AG10803 (cell line): Measurements from ENCODE around the gene SOWAHC.
A peak's percentile ranks its signal among the peaks of the same experiment; 100 is the strongest.

Experiments
- DNase-seq: peaks from one replicate; pipeline ENCODE4 v3.0.0; 2010; ENCODE audit warnings: low read depth
- H3K4me3 ChIP-seq: 2 replicates; pipeline ENCODE4 v1.5.1; 2011; ENCODE audit warnings: mild to moderate bottlenecking, low read length, control low read depth
- TF ChIP-seq, protein P1 (sequence below): conservative IDR thresholded peaks from 2 replicates; pipeline ENCODE4 v1.5.1; 2011; ENCODE audit warnings: mild to moderate bottlenecking, low read length, control low read depth, inconsistent platforms

Gene SOWAHC

DNA sequence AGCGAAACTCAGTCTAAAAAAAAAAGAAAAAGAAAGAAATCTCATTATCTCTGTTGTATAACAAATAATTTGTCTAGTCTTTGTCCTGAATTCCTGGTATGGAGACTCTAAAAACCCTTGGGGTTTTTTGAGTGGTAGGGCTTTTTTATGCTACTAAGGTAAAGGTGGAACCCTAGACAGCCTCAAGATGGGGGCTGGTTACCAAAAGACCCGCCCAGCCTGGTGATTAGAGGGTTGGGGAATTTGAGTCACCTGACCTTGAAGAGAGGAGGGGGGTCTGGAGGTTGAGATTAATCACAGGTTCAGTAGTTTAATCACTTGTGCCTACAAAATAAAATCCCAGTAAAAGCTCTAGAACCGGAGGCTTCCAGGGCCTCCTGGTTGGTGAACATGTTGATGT is 17.6 kb downstream of the SOWAHC start:
- no peak for DNase-seq
- TF ChIP-seq, protein P1, sequence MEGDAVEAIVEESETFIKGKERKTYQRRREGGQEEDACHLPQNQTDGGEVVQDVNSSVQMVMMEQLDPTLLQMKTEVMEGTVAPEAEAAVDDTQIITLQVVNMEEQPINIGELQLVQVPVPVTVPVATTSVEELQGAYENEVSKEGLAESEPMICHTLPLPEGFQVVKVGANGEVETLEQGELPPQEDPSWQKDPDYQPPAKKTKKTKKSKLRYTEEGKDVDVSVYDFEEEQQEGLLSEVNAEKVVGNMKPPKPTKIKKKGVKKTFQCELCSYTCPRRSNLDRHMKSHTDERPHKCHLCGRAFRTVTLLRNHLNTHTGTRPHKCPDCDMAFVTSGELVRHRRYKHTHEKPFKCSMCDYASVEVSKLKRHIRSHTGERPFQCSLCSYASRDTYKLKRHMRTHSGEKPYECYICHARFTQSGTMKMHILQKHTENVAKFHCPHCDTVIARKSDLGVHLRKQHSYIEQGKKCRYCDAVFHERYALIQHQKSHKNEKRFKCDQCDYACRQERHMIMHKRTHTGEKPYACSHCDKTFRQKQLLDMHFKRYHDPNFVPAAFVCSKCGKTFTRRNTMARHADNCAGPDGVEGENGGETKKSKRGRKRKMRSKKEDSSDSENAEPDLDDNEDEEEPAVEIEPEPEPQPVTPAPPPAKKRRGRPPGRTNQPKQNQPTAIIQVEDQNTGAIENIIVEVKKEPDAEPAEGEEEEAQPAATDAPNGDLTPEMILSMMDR = no peak
- H3K4me3 ChIP-seq = no peak overlapping the region

DNA sequence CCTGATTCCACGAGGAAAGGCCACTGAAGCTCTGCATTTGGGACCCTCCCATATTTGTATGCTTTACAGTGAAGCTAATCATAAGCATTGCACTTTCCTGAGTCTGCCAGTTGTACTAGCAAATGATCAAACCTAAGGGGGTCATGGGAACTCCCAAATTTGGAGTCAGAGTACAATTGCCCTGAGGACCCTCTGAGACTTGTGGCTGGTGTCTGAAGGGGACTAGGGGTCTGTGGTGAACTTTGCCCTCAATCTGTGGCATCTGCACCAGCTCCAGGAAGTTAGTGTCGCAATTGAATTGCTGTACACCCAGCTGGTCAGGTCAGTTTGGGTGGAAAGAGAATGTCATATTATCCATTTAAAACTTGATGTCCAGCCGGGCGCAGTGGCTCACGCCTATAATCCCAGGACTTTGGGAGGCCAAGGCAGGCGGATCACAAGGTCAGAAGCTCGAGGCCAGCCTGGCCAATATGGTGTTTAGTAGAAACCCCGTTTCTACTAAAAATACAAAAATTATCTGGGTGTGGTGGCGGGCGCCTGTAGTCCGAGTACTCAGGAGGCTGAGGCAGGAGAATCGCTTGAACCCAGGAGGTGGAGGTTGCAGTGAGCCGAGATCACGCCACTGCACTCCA is 18.1 kb downstream of the SOWAHC start:
- TF ChIP-seq, protein P1 = no peak
- no peak for DNase-seq
- H3K4me3 ChIP-seq = no peak overlapping the region

DNA sequence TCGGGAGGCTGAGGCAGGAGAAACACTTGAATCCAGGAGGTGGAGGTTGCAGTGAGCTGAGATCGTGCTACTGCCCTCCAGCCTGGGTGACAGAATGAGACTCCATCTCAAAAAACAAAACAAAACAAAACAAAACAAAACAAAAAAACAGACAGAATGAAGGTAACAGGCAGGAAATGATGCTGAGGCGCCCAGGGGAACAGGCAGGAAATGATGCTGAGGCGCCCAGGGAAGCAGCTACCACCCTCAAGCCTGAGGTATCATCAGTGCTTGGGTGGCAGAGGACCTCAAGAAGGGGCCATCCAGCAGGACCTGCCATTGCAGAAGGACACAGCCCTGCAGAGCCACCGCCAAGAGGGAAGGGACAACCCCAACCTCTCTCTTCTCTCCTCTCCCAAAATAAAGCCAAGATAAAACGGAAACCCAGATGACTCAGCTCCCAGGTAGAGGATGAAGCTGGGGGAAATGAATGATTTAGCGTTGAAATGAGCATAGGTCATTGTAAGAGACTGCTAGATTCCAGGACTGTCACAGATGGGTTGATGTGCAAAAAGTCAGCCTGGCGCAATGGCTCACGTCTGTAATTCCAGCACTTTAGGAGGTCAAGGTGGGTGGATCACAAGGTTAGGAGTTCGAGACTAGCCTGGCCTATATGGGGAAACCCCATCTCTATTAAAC is 19.3 kb downstream of the SOWAHC start:
- TF ChIP-seq, protein P1 = no peak
- no peak overlapping the region for H3K4me3 ChIP-seq
- DNase-seq = no peak

DNA sequence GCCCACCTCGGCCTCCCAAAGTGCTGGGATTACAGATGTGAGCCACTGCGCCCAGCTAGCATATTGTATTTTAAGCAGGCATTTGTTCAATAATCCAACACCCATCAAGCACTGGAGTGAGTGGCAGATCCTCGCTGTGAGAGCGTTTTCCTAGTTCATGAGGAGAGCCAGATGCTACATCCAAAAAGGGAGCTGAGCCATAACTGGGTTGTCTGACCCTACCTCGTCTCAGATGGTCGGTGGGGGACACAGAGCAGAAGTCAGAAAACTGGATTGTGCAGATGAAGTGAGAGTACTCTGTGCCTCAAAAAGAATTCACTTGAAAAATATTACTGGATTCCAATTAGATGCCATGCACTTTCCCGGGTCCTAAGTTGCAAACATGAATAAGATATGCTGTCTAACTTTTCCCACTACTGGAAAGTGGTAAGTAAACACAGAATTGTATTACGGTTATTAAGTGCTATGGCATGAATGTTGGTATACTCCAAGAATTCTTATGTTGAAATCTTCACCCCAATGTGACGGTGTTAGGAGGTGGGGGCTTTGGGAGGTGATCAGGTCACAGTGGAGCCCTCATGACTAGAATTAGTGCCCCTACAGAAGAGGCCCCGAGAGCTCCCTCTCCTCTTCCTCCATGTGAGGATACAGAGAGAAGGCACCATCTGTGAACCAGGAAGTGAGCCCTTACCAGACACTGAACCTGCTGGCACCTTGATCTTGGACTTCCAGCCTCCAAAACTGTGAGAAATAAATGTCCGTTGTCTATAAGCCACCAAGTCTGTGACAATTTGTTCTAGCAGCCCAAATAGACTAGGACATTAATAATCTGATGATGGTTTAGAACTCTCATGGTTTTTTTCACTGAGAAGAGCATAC is 21.5 kb downstream of the SOWAHC start:
- no peak overlapping the region for H3K4me3 ChIP-seq
- TF ChIP-seq, protein P1 = no peak
- DNase-seq = peak; percentile 5

DNA sequence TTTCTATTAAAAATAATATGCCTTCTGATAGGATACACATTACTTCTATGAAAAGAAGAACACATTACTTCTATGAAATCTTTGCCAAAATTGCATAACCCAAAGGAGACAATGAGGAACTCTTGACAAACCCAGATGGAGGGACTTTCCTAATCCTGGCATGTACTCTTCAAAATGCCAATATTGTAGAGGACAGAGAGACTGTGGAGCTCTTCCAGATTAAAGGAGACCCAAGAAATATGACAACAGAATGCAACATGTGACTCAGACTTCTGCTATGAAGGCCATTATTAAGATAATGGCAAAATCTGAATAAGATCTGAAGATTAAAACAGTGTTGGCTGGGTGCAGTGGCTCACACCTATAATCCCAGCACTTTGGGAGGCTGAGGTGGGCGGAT is 22.2 kb downstream of the SOWAHC start:
- DNase-seq = peak; percentile 77
- TF ChIP-seq, protein P1 = no peak
- H3K4me3 ChIP-seq = no peak overlapping the region

DNA sequence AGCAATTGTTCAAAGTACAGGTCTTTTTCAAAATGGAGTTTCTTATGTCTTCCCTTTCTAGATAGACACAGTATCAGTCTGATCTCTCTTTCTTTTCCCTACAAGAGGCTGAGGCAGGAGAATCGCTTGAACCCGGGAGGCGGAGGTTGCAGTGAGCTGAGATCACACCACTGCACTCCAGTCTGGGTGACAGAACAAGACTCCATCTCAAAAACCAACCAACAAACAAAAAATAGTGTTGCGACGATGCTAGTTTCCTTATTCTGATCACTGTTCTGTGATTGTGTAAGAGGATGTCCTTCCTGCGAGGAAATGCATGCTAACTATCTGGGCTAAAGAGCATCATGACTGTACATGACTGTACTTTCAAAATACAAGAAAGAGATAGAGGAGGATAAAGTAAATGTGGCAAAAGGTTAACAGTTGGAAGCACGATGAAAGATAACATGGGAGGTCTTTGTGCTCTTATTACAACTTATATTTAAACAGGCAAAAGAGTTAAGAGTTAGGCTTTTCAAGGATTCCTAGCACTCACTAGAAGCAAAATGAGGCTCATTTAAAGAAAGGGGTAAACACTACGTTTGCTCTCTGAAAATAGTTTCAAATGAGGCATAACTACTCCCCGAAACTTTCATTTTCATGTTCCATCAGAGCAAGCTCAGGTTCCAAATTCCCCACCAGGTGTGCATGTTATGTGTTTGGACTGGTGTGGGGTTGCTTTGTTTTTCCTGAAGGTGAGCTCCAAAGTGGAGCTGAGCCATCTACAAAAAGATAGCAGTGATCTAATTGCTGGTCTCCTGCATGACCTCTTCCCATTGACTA is 23.8 kb downstream of the SOWAHC start:
- H3K4me3 ChIP-seq = no peak overlapping the region
- TF ChIP-seq, protein P1 = no peak
- DNase-seq = peak; percentile 50
